ENCODE data around the gene OR10G2.

The OR10G2 gene

DNA sequence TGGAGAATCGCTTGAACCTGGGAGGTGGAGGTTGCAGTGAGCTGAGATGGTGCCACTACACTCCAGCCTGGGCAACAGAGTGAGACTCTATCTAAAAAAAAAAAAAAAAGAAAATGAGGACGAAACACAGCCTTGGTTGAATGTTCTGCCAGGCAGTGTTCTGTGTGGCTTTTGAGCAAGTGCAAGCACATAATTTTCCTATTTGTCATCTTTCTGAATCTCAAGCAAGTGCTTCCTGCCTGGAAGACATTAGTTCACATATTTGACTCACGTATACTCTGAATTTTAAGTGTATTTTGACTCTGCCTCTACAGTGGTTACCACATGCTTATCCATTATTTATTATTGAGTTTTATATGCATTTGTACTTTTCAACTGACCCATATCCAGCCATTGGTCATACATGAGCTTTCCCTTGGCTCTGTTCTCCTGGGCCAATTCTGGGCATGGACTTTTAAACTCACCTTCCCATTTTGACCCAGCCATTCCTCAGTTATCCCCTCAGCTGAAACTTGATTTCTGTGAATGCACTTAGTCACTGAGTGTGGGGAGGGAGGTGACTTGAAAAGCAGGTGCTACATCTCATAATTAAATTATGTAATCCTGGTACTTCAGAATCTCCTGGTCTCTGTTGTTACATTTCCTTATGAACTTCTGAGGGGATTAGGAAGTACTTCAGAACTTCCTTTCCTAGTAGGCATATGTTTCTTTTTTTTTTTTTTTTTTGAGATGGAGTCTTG lies 8.1 kb downstream of the OR10G2 start:
- Histone ChIP-seq H3K27me3 (ENCODE audit: insufficient read depth, poor library complexity, severe bottlenecking) (peaks cover 2% of the 10 kb centered on the region), H3K4me3 (replicated peaks; ENCODE audit: insufficient read depth, low read length) (no peak overlapping the region), H3K27ac (replicated peaks) (no peak overlapping the region)
- TF ChIP-seq, protein P1, sequence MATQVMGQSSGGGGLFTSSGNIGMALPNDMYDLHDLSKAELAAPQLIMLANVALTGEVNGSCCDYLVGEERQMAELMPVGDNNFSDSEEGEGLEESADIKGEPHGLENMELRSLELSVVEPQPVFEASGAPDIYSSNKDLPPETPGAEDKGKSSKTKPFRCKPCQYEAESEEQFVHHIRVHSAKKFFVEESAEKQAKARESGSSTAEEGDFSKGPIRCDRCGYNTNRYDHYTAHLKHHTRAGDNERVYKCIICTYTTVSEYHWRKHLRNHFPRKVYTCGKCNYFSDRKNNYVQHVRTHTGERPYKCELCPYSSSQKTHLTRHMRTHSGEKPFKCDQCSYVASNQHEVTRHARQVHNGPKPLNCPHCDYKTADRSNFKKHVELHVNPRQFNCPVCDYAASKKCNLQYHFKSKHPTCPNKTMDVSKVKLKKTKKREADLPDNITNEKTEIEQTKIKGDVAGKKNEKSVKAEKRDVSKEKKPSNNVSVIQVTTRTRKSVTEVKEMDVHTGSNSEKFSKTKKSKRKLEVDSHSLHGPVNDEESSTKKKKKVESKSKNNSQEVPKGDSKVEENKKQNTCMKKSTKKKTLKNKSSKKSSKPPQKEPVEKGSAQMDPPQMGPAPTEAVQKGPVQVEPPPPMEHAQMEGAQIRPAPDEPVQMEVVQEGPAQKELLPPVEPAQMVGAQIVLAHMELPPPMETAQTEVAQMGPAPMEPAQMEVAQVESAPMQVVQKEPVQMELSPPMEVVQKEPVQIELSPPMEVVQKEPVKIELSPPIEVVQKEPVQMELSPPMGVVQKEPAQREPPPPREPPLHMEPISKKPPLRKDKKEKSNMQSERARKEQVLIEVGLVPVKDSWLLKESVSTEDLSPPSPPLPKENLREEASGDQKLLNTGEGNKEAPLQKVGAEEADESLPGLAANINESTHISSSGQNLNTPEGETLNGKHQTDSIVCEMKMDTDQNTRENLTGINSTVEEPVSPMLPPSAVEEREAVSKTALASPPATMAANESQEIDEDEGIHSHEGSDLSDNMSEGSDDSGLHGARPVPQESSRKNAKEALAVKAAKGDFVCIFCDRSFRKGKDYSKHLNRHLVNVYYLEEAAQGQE (IDR thresholded peaks at IDR 0.05; ENCODE audit: insufficient replicate concordance, low read depth), result no peak
- TF ChIP-seq, protein P2, sequence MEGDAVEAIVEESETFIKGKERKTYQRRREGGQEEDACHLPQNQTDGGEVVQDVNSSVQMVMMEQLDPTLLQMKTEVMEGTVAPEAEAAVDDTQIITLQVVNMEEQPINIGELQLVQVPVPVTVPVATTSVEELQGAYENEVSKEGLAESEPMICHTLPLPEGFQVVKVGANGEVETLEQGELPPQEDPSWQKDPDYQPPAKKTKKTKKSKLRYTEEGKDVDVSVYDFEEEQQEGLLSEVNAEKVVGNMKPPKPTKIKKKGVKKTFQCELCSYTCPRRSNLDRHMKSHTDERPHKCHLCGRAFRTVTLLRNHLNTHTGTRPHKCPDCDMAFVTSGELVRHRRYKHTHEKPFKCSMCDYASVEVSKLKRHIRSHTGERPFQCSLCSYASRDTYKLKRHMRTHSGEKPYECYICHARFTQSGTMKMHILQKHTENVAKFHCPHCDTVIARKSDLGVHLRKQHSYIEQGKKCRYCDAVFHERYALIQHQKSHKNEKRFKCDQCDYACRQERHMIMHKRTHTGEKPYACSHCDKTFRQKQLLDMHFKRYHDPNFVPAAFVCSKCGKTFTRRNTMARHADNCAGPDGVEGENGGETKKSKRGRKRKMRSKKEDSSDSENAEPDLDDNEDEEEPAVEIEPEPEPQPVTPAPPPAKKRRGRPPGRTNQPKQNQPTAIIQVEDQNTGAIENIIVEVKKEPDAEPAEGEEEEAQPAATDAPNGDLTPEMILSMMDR (IDR thresholded peaks at IDR 0.05; ENCODE audit: insufficient read depth, low read length), result no peak
- no peak for TF ChIP-seq POLR2AphosphoS5 (IDR thresholded peaks at IDR 0.05; ENCODE audit: low read depth)
- DNase-seq (ENCODE audit: low read depth in 1 of 2, low spot score in 1 of 2), result no peak

DNA sequence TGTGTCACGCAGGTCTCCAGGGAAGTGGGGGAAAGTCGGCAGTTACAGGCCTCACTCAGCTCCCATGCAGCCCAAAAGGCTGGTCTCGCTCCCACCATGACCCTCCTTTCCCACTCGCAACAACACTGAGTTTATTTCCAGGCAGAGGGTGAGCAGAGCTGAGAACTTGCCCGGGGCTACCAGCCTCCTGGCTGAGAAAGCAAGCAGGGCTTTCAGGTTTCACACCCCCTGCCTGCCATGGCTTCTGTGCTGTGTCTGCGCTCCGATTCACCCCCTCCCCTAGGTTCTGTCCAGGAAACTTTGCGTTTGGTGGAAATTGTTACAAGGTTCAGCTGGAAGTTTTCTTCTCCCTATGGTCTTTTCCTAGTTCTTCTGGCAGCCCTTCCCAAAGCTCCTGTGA lies 17.1 kb downstream of the OR10G2 start:
- H3K27me3 ChIP-seq (ENCODE audit: insufficient read depth, poor library complexity, severe bottlenecking), result peaks cover 2% of the 10 kb centered on the region
- TF ChIP-seq, protein P1 (IDR thresholded peaks at IDR 0.05; ENCODE audit: insufficient replicate concordance, low read depth), result no peak
- no peak for TF ChIP-seq SPI1 (IDR thresholded peaks at IDR 0.05; ENCODE audit: borderline replicate concordance, low read depth)
- no peak for TF ChIP-seq GABPA (IDR thresholded peaks at IDR 0.05; ENCODE audit: low read depth)
- TF ChIP-seq, protein P2 (IDR thresholded peaks at IDR 0.05; ENCODE audit: insufficient read depth, low read length), result no peak
- TF ChIP-seq POLR2AphosphoS5 (IDR thresholded peaks at IDR 0.05; ENCODE audit: low read depth), result no peak
- H3K4me3 ChIP-seq (replicated peaks; ENCODE audit: insufficient read depth, low read length), result no peak overlapping the region
- H3K27ac ChIP-seq (replicated peaks), result no peak overlapping the region
- no peak for DNase-seq (ENCODE audit: low read depth in 1 of 2, low spot score in 1 of 2)

DNA sequence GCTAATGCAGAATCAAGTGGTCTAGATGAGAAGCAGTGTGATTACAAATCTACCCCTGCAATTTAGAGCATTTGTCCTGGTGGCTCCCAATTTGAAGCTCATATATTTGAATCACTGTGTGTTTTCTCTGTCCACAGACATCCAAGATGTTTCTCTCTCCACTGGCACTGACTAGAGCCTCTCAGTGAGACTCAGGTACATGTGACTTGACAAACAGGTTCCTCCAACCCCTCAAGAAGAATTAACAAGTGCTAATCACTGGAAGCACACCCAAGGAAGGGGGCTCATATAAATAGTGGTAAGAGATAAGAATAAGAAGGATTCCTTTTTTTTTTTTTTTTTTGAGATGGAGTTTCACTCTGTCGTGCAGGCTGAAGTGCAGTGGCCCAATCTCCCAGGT lies 20.5 kb downstream of the OR10G2 start:
- Histone ChIP-seq H3K4me3 (replicated peaks; ENCODE audit: insufficient read depth, low read length) (no peak overlapping the region), H3K27me3 (ENCODE audit: insufficient read depth, poor library complexity, severe bottlenecking) (no peaks in the 10 kb centered on the region), H3K27ac (replicated peaks) (no peak overlapping the region)
- no peak for DNase-seq (ENCODE audit: low read depth in 1 of 2, low spot score in 1 of 2)
- no peak for TF ChIP-seq POLR2AphosphoS5 (IDR thresholded peaks at IDR 0.05; ENCODE audit: low read depth)
- TF ChIP-seq, protein P2 (IDR thresholded peaks at IDR 0.05; ENCODE audit: insufficient read depth, low read length), result no peak
- TF ChIP-seq, protein P1 (IDR thresholded peaks at IDR 0.05; ENCODE audit: insufficient replicate concordance, low read depth), result no peak
- TF ChIP-seq SPI1 (IDR thresholded peaks at IDR 0.05; ENCODE audit: borderline replicate concordance, low read depth), result no peak
- TF ChIP-seq GABPA (IDR thresholded peaks at IDR 0.05; ENCODE audit: low read depth), result no peak
